Effector memory CD4-positive, alpha-beta T cell (primary cell): ENCODE measurements around the gene UBA52.

Experiments
- DNase-seq, 3 donors: peaks; one replicate each; pipeline ENCODE4 v3.0.0-alpha.2; 2020
- H3K27ac ChIP-seq: 2 replicates; pipeline ENCODE4 v1.7.0; 2013; ENCODE audit warnings: mild to moderate bottlenecking, low read length, moderate library complexity; ENCODE audit not compliant: insufficient read depth, poor library complexity, severe bottlenecking
- H3K27me3 ChIP-seq: replicated peaks from 2 replicates; pipeline ENCODE4 v1.7.0; 2013; ENCODE audit warnings: mild to moderate bottlenecking, low read length; ENCODE audit not compliant: insufficient read depth, control insufficient read depth, poor library complexity, severe bottlenecking
- H3K36me3 ChIP-seq: 2 replicates; pipeline ENCODE4 v1.7.0; 2013; ENCODE audit warnings: mild to moderate bottlenecking, low read length, moderate library complexity; ENCODE audit not compliant: control insufficient read depth, insufficient read depth
- H3K4me1 ChIP-seq: 2 replicates; pipeline ENCODE4 v1.7.0; 2013; ENCODE audit warnings: low read length, mild to moderate bottlenecking; ENCODE audit not compliant: control insufficient read depth, insufficient read depth, poor library complexity, severe bottlenecking
- H3K4me3 ChIP-seq: 2 replicates; pipeline ENCODE4 v1.7.0; 2013; ENCODE audit warnings: low read length, low read depth, mild to moderate bottlenecking; ENCODE audit not compliant: insufficient read depth, poor library complexity, severe bottlenecking
- H3K9me3 ChIP-seq: 2 replicates; pipeline ENCODE4 v1.7.0; 2013; ENCODE audit warnings: mild to moderate bottlenecking, low read length, moderate library complexity; ENCODE audit not compliant: control insufficient read depth

The UBA52 gene

DNA sequence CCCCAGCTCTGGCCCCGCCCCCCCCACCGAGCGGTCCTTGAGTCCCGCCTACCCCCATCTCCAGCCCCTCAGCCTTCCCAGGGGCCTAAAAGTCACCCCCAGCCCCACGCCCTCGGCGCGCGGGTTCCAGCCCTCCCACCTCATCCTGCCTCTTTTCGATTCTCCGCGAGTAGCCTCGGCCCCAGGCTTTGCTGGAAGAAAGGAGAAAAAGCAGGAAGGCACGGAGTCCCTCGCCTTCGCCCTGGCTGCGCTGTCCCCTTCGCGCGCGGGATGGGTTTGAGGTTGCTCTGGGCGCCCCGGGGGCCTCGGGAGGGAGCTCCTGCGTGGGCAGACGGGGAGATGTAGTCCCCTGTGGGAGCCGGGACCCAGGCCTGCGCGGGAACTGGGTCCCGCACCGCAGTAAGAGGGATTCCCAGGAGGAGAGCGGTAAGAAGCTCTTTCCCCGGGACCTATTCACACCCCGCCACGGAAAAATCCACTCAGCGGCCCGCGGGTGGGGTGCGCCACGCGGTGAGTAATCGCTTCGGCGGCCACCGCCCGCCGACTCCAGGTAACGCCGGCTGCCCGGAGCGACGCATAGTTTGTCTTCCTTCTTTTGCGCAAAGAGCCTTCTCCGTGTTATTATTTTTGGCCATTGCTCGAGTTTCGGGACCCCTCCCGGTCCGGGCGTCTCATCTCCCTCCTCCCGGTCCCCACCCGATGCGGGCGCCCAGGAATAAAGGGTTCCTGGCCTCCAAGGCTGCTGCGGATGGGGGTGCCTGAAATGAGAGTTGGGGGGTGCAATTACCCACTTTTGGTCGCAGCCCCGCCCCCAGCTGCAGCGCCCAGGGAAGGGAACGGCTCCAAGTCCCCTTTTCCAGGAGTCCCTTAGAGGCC is 35.8 kb downstream of the UBA52 start:
- H3K4me1 ChIP-seq: peaks cover 41% of the 10 kb centered on the region
- H3K9me3 ChIP-seq: no peaks in the 10 kb centered on the region
- H3K27ac ChIP-seq: no peak overlapping the region
- no peak overlapping the region for H3K4me3 ChIP-seq
- H3K36me3 ChIP-seq: no peaks in the 10 kb centered on the region
- peaks cover 89% of the 10 kb centered on the region for H3K27me3 ChIP-seq
- DNase-seq: no peak

DNA sequence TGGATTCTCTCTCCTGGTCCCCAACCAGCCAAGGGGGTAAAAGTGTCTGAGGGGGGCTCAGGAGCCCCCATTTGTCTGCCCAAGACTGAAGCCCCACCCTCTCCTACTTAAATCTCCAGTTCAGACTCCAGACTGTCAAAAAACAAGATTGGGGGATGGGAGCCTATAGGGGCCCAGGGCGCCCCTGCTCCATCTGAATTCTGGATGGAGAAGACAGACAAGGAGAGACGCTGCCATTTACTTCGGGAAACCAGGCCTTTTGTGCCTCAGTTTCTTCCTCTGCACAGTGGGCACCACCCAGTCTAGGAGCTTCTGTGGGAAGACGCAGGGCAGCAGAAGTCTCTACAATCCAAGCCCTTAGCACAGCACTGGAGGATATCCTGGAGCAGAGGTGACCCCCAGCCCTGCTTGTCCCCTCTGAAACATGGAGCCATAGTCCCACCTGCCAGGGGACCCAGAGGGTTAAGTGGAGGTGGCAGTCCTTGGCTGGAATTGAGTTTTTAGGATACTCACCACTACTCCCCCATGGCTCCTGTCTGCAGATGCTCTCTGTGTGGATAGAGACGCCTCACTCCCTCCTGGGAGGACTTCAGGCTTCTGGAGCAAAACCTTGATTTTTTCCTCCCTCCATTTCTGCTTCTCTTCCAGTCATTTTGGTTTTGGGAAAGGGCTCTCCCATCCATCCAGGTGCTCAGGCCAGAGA is 36.6 kb downstream of the UBA52 start:
- Histone ChIP-seq H3K9me3 (no peaks in the 10 kb centered on the region), H3K4me1 (peaks cover 47% of the 10 kb centered on the region), H3K27me3 (peaks cover 91% of the 10 kb centered on the region), H3K27ac (no peak overlapping the region), H3K36me3 (no peaks in the 10 kb centered on the region), H3K4me3 (no peak overlapping the region)
- no peak for DNase-seq

DNA sequence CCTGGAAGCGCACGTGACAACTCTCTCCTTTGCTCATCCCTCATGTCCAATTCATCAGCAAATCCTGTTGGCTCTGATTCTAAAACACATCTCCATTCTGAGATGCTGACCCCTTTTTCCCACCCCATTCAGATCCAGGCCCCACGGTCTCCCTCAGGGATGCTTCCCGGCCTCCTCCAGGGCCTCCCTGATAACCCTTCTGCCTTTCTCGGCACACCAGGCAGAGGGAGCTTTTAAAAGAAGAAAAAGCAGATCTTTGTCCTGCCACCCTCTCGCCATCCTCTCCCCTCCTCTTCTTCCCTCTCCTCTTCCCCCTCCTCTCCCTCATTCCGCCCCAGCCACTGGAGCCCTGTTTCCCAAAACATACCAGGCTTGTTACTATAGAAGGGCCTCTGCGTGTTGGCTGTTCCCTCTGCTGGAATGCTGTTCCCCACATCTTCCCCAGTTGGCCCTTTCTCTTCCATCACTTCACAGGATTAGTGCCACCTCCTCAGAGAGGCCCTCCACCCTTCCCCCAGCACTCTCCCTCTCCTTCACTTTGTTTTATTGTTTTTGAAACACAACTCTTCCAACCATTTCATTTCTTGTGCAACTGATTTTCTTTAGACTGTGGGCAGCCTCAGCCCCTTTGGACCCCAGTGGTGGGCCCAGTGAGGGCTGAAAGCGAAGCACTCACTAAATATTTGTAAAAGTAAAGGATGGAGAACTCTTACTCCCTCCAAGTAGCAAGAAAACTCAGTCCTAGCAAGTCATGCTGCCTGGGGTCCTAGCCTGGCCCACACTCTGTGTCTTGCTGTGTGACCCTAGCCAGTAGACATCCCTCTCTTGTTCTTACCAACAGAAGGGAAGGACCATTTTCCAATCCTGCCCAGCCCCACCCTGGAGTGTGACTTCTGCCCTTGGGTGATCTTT is 37.4 kb downstream of the UBA52 start:
- H3K4me1 ChIP-seq: peaks cover 47% of the 10 kb centered on the region
- no peaks in the 10 kb centered on the region for H3K36me3 ChIP-seq
- H3K27me3 ChIP-seq: peaks cover 92% of the 10 kb centered on the region
- DNase-seq: no peak
- no peak overlapping the region for H3K27ac ChIP-seq
- no peaks in the 10 kb centered on the region for H3K9me3 ChIP-seq
- no peak overlapping the region for H3K4me3 ChIP-seq

DNA sequence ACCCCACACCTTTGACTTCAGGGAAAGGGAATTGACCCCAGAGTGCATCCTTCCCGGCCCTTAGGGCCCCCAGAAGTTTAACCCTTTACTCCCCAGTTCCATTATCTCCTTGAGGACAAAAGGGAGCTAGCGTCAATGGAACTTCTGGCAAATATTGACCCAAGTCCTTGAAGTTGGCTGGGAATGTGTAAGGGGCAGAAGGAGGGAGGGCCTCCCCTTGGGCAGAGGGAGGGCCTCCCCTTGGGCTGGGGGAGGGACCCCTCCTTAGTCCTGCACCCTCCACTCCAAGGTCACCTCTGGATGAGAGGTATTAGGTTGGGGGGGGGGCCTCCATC is 38.0 kb downstream of the UBA52 start:
- no peaks in the 10 kb centered on the region for H3K9me3 ChIP-seq
- H3K27ac ChIP-seq: no peak overlapping the region
- no peak overlapping the region for H3K4me3 ChIP-seq
- H3K27me3 ChIP-seq: peaks cover 91% of the 10 kb centered on the region
- peaks cover 46% of the 10 kb centered on the region for H3K4me1 ChIP-seq
- no peaks in the 10 kb centered on the region for H3K36me3 ChIP-seq
- no peak for DNase-seq

DNA sequence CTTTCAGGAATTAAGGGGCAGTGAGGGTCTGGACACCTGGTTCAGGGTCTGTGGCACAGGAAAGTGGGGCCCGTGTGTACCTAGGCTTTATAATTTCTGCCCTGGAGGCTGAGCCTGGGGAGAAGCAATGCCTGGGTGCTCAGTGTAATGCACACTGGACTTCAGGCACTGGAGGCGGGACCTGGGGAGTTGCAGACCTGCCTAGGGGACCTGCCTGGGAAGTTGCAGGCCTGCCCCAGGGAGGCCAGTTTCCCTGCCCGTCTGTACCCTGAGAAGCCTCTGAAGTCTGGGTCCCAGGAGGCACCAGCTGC is 38.5 kb downstream of the UBA52 start:
- Histone ChIP-seq H3K9me3 (no peaks in the 10 kb centered on the region), H3K4me3 (no peak overlapping the region), H3K36me3 (no peaks in the 10 kb centered on the region), H3K4me1 (peaks cover 44% of the 10 kb centered on the region), H3K27me3 (peaks cover 86% of the 10 kb centered on the region), H3K27ac (no peak overlapping the region)
- no peak for DNase-seq

DNA sequence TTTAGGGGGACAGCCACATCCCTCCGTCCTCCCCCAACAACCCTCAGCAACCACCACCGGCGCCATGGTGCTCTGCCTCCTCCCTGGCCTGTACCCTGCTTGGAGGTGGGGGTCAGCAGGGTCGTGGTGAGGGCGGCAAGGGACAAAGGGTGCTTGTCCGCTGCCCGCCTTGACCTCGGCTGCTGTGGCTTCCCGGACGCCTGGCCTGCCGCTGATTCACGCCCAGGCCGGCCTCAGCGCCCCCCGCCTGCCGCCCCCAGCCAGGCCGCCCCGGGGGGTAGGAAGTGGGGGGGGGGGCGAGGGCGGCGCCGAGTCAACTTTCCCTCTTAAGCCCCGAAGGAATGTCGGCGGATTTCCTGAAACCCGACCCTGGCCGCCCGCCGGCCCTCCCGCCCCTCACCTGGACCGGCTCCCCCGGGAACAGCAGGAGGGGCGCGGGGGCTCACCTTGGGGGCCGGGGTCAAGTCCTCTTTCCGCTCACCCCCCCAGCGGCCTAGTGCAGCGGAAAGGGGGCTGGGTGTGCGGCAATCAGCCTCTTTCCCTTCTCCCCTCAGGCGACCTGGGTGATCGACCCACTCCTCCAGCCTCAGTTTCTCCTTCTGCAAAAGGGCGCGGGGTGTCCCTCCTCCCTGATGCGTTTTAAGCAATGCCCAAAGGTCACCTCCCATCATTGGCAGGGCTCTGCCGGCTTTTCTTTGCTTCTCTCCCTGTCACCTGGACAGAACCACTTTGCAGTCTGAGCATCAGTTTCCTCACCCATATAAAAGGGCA is 39.1 kb downstream of the UBA52 start:
- Histone ChIP-seq H3K9me3 (no peaks in the 10 kb centered on the region), H3K36me3 (no peaks in the 10 kb centered on the region), H3K27ac (no peak overlapping the region), H3K4me1 (peaks cover 40% of the 10 kb centered on the region), H3K27me3 (peaks cover 81% of the 10 kb centered on the region), H3K4me3 (no peak overlapping the region)
- DNase-seq: no peak

DNA sequence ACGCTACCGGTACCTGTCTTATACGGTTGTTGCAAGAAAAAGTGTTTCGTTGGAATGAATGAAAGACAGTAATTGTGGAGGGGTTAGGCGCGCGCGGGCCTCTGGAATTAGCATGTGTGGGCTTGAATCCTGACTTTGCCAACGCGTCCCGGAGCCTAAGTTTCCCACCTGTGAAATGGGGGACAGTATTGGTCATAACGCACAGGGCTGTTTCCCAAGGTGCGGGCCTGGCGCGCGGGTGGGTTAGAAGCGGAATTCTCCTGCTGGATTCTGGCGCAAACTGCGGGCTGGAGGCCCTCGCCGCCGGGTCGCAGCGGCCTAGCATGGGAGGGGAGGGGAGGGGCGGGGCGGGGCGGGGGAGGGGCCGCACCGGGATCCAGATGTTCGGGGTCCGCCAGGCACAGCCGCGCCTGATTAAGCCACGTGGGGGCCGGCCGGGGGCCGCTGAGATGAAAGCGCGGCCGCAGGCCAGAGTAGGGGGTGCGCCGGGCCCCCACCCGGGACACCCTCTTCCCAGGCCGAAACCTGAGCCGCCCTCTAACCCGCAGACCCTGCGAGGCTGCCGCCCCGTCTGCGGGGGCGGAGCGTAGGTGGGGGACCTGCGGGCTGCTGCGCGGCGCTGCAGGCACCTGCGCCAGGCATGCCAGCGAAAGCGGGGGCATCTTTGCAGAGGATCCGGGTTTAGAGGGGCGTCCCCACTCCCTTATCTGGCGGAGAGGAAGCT is 39.8 kb downstream of the UBA52 start:
- Histone ChIP-seq H3K9me3 (no peaks in the 10 kb centered on the region), H3K4me1 (peaks cover 38% of the 10 kb centered on the region), H3K4me3 (peak overlapping the region; percentile 62), H3K36me3 (no peaks in the 10 kb centered on the region), H3K27ac (no peak overlapping the region), H3K27me3 (peaks cover 75% of the 10 kb centered on the region)
- DNase-seq: no peak

DNA sequence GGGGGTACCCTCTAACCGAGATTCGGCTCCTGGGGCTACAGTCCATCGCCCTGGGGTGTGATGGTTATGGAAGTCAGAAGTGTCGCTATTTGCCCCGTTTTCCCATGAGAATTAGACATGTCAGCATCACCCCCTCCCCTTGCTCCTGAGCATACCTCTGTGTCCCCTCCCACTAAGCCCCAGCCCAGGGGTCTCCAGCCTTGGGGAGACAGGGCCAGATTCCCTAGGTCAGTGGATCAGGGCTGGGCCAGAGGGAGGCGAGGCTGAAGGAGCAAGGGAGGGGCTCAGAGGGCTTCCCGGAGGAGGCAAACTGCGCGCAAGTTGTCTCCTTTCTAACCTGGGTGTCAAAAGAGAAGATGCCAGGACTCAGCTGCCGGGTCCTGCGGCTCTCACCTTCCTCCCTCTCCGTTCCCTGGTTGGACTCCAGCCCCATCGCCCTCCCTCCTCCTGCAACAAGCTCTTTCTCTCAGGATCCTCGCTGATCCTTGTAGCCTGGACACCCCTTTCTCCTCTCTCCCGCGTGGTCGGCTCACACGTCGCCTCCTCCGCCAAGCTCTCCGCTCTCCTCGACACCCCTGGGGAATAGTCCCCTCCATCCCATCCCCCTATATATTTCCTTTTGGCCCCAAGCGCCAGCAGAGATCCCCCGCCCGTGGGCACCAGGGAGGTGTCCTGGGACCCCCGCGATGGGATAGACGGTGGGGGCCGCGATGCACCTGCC is 40.6 kb downstream of the UBA52 start:
- H3K4me3 ChIP-seq: peak overlapping the region; percentile 62
- H3K36me3 ChIP-seq: no peaks in the 10 kb centered on the region
- H3K4me1 ChIP-seq: peaks cover 37% of the 10 kb centered on the region
- no peak for DNase-seq
- peaks cover 72% of the 10 kb centered on the region for H3K27me3 ChIP-seq
- H3K27ac ChIP-seq: no peak overlapping the region
- H3K9me3 ChIP-seq: no peaks in the 10 kb centered on the region
